ENCODE data around the gene HMGCR. TPM values are rescaled to one million over a fixed set of nuclear protein-coding genes. Genes with fewer than 3 reads are reported as not detected.

The HMGCR gene
- total RNA-seq, 2 experiments from 2014 or later, result 50.3 to 50.8 TPM

DNA sequence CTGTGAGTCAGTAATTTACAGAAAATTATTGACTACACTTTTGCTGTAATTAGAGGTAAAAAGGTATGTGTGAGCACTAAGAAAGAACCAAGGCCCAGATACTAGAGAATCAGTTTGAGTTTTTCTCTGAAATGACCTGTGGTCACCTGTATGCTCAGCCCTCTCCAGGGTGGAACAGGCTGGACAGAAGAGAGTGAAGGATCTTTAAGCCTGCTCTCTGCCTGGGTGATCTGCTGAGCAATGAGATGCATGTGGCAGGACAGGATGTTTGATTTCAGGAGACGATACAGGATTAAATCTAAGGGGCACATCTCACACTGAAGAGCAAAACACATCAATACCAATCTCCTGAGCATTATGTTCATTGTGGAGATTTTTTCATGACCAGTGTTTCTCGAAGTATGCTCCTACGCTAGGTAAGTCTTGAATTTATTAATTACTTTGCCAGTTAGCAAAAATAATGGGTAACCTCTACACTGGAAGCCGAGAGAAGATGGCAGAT is 25.5 kb downstream of the HMGCR start:
- Mint-ChIP-seq H3K4me3 (no peak overlapping the region), H3K27ac (no peak overlapping the region), H3K36me3 (ENCODE audit: low read depth) (peaks cover 24% of the 10 kb centered on the region), H3K27me3 (no peaks in the 10 kb centered on the region), H3K4me1 (ENCODE audit: low read depth) (peaks cover 5% of the 10 kb centered on the region), H3K9me3 (no peaks in the 10 kb centered on the region)
- TF ChIP-seq, protein P1, sequence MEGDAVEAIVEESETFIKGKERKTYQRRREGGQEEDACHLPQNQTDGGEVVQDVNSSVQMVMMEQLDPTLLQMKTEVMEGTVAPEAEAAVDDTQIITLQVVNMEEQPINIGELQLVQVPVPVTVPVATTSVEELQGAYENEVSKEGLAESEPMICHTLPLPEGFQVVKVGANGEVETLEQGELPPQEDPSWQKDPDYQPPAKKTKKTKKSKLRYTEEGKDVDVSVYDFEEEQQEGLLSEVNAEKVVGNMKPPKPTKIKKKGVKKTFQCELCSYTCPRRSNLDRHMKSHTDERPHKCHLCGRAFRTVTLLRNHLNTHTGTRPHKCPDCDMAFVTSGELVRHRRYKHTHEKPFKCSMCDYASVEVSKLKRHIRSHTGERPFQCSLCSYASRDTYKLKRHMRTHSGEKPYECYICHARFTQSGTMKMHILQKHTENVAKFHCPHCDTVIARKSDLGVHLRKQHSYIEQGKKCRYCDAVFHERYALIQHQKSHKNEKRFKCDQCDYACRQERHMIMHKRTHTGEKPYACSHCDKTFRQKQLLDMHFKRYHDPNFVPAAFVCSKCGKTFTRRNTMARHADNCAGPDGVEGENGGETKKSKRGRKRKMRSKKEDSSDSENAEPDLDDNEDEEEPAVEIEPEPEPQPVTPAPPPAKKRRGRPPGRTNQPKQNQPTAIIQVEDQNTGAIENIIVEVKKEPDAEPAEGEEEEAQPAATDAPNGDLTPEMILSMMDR (IDR thresholded peaks at IDR 0.05), result no peak
- ChIA-PET CTCF (interaction anchor here (1.1 kb wide), 1 partner anchor 10 kb away, joined by 3 read pairs; no protein-coding TSS in a partner anchor), POLR2A (no interaction called here)
- intact Hi-C loops (cut with micrococcal nuclease), result loop anchor here (10.0 kb wide), 1 partner anchor 322 kb away; no protein-coding TSS in a partner anchor
- no peak for DNase-seq
- ATAC-seq, result no peak

DNA sequence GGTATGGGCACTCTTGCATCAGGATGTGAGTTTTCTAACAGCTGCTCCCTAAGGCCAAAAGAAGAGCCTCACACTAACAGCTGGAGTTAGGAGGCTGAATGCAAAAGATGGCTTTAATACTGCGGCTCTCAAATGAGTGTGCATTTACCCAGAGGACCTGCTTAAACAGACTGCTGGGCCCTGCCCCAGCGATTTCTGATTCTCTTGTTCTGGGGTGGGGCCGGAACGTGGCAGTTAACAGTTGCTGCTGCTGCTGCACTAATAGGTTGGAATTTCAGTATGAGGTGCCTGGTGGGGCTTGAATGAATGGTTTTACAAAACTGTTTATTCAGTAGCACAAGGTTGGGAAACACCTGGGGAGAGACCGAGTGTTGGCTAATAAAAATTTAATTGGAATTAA is 26.1 kb downstream of the HMGCR start:
- ATAC-seq (no peak), DNase-seq (no peak)
- POLR2A ChIA-PET, result no interaction called here
- Mint-ChIP-seq H3K9me3 (no peaks in the 10 kb centered on the region), H3K4me3 (no peak overlapping the region), H3K27ac (no peak overlapping the region), H3K36me3 (ENCODE audit: low read depth) (peaks cover 22% of the 10 kb centered on the region), H3K4me1 (ENCODE audit: low read depth) (peaks cover 5% of the 10 kb centered on the region), H3K27me3 (no peaks in the 10 kb centered on the region)
- intact Hi-C loops (cut with micrococcal nuclease), result loop anchor here (10.0 kb wide), 1 partner anchor 322 kb away; no protein-coding TSS in a partner anchor
- CTCF ChIA-PET, result interaction anchor here (1.1 kb wide), 1 partner anchor 10 kb away, joined by 3 read pairs; no protein-coding TSS in a partner anchor
- TF ChIP-seq, protein P1 (IDR thresholded peaks at IDR 0.05), result no peak

DNA sequence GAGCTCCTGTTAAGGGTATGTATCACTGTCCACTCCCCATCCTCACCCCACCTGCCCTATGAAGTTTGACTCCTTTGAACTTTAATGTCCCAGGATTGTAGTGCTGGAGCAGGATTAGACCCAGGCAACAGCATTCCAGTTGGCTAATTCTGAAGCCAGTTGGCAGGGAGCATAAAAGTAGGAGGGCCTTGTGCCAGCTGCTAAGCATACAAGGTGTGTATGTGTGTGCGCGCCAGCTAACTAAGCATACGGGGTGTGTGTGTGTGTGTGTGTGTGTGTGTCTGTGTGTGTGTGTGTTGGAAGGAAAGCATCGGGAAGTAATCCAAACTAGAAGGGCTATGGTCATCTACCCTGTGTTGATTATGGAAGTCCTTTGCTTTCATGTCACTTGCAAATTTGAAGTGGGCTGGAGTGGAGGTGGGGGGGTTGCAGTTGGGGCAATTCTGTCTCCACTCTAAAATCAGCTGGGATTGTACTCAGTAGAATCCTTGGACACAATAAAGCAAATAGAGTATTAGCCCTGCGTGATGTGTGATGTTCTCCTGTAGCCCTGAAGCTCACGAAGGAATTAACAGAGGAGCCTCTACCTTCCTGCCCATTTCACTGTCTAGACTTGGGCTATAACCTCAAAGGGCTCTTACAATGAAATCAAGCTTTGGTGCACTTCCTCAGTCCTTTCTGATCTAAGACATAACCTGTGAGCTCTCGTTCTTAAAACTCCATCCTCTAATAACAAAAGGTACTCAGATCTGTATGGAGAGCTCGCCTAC is 26.9 kb downstream of the HMGCR start:
- DNase-seq (no peak), ATAC-seq (no peak)
- Mint-ChIP-seq H3K4me1 (ENCODE audit: low read depth) (peaks cover 7% of the 10 kb centered on the region), H3K36me3 (ENCODE audit: low read depth) (peaks cover 21% of the 10 kb centered on the region), H3K27me3 (no peaks in the 10 kb centered on the region), H3K9me3 (no peaks in the 10 kb centered on the region), H3K27ac (no peak overlapping the region), H3K4me3 (no peak overlapping the region)
- ChIA-PET POLR2A (interaction anchor here (0.6 to 1.8 kb wide), 3 partner anchors 8 to 168 kb away, joined by 3 to 4 read pairs (median 4); no protein-coding TSS in a partner anchor), CTCF (interaction anchor here (1.1 kb wide), 1 partner anchor 11 kb away, joined by 3 read pairs; no protein-coding TSS in a partner anchor)
- intact Hi-C loops (cut with micrococcal nuclease), result loop anchor here (10.0 kb wide), 1 partner anchor 321 kb away; no protein-coding TSS in a partner anchor
- TF ChIP-seq, protein P1 (IDR thresholded peaks at IDR 0.05), result no peak

DNA sequence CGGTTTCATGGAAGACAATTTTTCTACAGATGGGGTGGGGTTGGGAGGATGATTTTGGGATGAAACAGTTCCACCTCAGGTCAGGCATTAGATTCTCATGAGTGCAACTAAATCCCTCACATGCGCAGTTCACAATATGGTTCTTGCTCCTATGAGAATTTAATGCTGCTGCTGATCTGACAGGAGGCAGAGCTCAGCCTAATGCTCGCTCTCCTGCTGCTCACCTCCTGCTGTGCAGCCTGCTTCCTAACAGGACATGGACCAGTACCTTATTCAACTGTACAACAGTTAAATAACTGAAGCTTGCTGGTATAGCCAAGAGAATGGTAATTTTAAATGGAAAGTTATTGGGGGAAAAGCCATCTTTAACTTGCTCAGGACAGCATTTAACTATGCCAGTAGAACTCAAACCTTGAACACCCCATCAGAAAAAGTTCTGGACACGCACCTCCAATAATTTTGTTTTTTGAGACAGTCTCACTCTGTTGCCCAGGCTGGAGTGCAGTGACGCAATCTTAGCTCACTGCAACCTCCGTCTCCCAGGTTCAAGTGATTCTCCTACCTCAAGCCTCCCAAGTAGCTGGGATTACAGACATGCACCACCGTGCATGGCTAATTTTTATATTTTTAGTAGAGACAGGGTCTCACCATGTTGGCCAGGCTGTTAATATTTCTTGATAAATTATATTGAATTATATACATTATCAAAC is 27.7 kb downstream of the HMGCR start:
- TF ChIP-seq, protein P1 (IDR thresholded peaks at IDR 0.05), result no peak
- POLR2A ChIA-PET, result interaction anchor here (1.1 to 1.8 kb wide), 2 partner anchors 9 to 10 kb away, joined by 4 read pairs; no protein-coding TSS in a partner anchor
- Mint-ChIP-seq H3K9me3 (no peaks in the 10 kb centered on the region), H3K27ac (no peak overlapping the region), H3K36me3 (ENCODE audit: low read depth) (peaks cover 17% of the 10 kb centered on the region), H3K4me3 (no peak overlapping the region), H3K27me3 (no peaks in the 10 kb centered on the region), H3K4me1 (ENCODE audit: low read depth) (peaks cover 7% of the 10 kb centered on the region)
- intact Hi-C loops (cut with micrococcal nuclease), result loop anchor here (10.0 kb wide), 1 partner anchor 320 kb away; no protein-coding TSS in a partner anchor
- ATAC-seq (no peak), DNase-seq (no peak)
- CTCF ChIA-PET, result no interaction called here

Measured in activated CD8-positive, alpha-beta T cell treated with anti-CD3 and anti-CD28 coated beads for 36 hours (primary cell).